HL-60 (cell line): Measurements from ENCODE around the gene COL2A1.
"Not testable (repeated sequence)": the region's sequence is repeated elsewhere in the genome, so short reads cannot be mapped to it uniquely, and the experiment has no call there.

Experiments used
- DNase-seq, 2 experiments: peaks; one replicate each; pipeline ENCODE4 v3.0.0-alpha.2; 2010 to 2020; ENCODE audit warnings: low read depth in 1 of 2, low spot score in 1 of 2
- H3K27ac ChIP-seq: fragments of 250-450 bp; sonication (Bioruptor Pico); replicated peaks from 2 replicates; pipeline ENCODE4 v1.5.1; 2020; ENCODE audit warnings: mild to moderate bottlenecking, moderate library complexity
- H3K27me3 ChIP-seq: fragments of 250-450 bp; sonication (Bioruptor Pico); 2 replicates; pipeline ENCODE4 v1.5.1; 2021; ENCODE audit warnings: mild to moderate bottlenecking, moderate library complexity; ENCODE audit not compliant: insufficient read depth, poor library complexity, severe bottlenecking
- H3K4me3 ChIP-seq: replicated peaks from 2 replicates; pipeline ENCODE4 v1.5.1; 2011; ENCODE audit warnings: mild to moderate bottlenecking, control low read depth, low read length; ENCODE audit not compliant: insufficient read depth
- GABPA ChIP-seq: IDR thresholded peaks from 2 replicates; pipeline ENCODE4 v1.6.1; 2012; ENCODE audit warnings: low read depth
- POLR2AphosphoS5 ChIP-seq: IDR thresholded peaks from 2 replicates; pipeline ENCODE4 v1.6.1; 2012; ENCODE audit warnings: low read depth
- REST ChIP-seq: IDR thresholded peaks from 2 replicates; pipeline ENCODE4 v1.6.1; 2012; ENCODE audit warnings: low read depth; ENCODE audit not compliant: insufficient replicate concordance
- SPI1 ChIP-seq: IDR thresholded peaks from 2 replicates; pipeline ENCODE4 v1.6.1; 2012; ENCODE audit warnings: low read depth, mild to moderate bottlenecking, borderline replicate concordance
- TF ChIP-seq, protein P1 (sequence below): IDR thresholded peaks from one replicate; pipeline ENCODE4 v1.5.1; 2011; ENCODE audit warnings: low read length, control low read depth, inconsistent platforms; ENCODE audit not compliant: insufficient read depth

Gene COL2A1

GRCh38 chr12:47962198-47962597 lies 42.1 kb downstream of the COL2A1 start:
- no peak overlapping the region for H3K4me3 ChIP-seq
- H3K27ac ChIP-seq: no peak overlapping the region
- H3K27me3 ChIP-seq: peaks cover 3% of the 10 kb centered on the region
- no peak for DNase-seq
- TF ChIP-seq GABPA (no peak), POLR2AphosphoS5 (no peak), REST (no peak), SPI1 (no peak)
- TF ChIP-seq, protein P1, sequence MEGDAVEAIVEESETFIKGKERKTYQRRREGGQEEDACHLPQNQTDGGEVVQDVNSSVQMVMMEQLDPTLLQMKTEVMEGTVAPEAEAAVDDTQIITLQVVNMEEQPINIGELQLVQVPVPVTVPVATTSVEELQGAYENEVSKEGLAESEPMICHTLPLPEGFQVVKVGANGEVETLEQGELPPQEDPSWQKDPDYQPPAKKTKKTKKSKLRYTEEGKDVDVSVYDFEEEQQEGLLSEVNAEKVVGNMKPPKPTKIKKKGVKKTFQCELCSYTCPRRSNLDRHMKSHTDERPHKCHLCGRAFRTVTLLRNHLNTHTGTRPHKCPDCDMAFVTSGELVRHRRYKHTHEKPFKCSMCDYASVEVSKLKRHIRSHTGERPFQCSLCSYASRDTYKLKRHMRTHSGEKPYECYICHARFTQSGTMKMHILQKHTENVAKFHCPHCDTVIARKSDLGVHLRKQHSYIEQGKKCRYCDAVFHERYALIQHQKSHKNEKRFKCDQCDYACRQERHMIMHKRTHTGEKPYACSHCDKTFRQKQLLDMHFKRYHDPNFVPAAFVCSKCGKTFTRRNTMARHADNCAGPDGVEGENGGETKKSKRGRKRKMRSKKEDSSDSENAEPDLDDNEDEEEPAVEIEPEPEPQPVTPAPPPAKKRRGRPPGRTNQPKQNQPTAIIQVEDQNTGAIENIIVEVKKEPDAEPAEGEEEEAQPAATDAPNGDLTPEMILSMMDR: no peak

DNA sequence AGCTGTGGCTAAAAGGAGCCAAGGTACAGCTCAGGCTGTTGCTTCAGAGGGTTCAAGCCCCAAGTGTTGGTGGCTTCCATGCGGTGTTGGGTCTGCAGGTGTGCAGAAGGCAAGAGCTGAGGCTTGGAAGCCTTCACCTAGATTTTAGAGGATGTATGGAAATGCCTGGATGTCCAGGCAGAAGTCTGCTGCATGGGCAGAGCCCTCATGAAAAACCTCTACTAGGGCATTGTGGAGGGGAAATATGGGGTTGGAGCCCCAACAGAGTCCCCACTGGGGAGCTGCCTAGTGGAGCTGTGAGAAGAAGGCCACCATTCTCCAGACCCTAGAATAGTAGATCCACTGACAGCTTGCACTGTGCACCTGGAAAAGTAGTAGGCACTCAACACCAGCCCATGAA lies 46.6 kb downstream of the COL2A1 start:
- not testable (repeated sequence) for H3K4me3 ChIP-seq, DNase-seq, H3K27me3 ChIP-seq, H3K27ac ChIP-seq

DNA sequence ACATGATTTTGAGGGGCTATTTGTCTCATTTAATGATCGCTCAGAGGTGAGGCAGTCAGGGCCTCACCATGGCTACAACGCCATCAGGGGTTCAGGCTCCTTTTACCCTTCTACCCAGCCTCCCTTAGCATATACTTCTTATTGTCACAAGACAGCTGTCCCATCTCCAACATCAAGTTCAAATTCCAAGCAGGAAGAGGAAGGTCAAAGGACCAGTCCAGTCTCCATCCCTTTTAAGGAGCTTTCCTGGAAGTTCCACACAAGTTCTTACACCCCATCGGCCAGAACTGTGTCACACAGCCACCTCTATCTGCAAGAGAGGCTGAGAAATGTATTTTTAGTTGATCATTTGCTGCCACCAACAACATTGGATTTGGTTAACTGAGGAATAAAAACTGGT lies 49.2 kb downstream of the COL2A1 start:
- no peak for DNase-seq
- Histone ChIP-seq H3K27ac (no peak overlapping the region), H3K4me3 (no peak overlapping the region), H3K27me3 (peaks cover 3% of the 10 kb centered on the region)
- no peak for TF ChIP-seq REST
- TF ChIP-seq POLR2AphosphoS5: no peak
- no peak for TF ChIP-seq SPI1
- TF ChIP-seq, protein P1: no peak
- no peak for TF ChIP-seq GABPA

- TF ChIP-seq, protein P1: no peak
- TF ChIP-seq POLR2AphosphoS5 (no peak), GABPA (no peak), SPI1 (no peak), REST (no peak)
- H3K4me3 ChIP-seq: no peak overlapping the region
- no peak for DNase-seq
- no peaks in the 10 kb centered on the region for H3K27me3 ChIP-seq
- no peak overlapping the region for H3K27ac ChIP-seq
Observed at GRCh38 chr12:47954467-47955045, 49.7 kb downstream of the COL2A1 start.
